GM19324 (cell line): ENCODE results near the gene LY9.

Source experiments
- ATAC-seq: cut with Tn5 transposase; IDR thresholded peaks from one replicate; pipeline ENCODE4 v1.9.1; 2021; ENCODE audit warnings: mild to moderate bottlenecking, moderate library complexity; ENCODE audit not compliant: unreplicated experiment, low FRiP score

Gene LY9

GRCh38 chr1:160800142-160800541, 4.2 kb downstream of the LY9 start:
- no peak for ATAC-seq

GRCh38 chr1:160800645-160801408, 4.9 kb downstream of the LY9 start:
- ATAC-seq = no peak

- ATAC-seq = no peak
These were observed 6.0 kb downstream of the LY9 start for GRCh38 chr1:160801836-160802580.

- ATAC-seq = no peak
These were observed 10.2 kb downstream of the LY9 start for GRCh38 chr1:160806109-160806665.

GRCh38 chr1:160806784-160807183, 10.8 kb downstream of the LY9 start:
- no peak for ATAC-seq

- ATAC-seq = no peak
These were observed 11.3 kb downstream of the LY9 start for GRCh38 chr1:160807247-160807646.

- ATAC-seq = no peak
These were observed 11.8 kb downstream of the LY9 start for GRCh38 chr1:160807738-160808137.

- no peak for ATAC-seq
These were observed 12.3 kb downstream of the LY9 start for GRCh38 chr1:160808289-160808688.

- no peak for ATAC-seq
These were observed 14.5 kb downstream of the LY9 start for GRCh38 chr1:160810486-160810885.

- ATAC-seq = no peak
These were observed 15.2 kb downstream of the LY9 start for GRCh38 chr1:160811147-160811546.

GRCh38 chr1:160813215-160813614, 17.2 kb downstream of the LY9 start:
- no peak for ATAC-seq

GRCh38 chr1:160814316-160814715, 18.3 kb downstream of the LY9 start:
- no peak for ATAC-seq

GRCh38 chr1:160814856-160815255, 18.9 kb downstream of the LY9 start:
- ATAC-seq = no peak

- ATAC-seq = no peak
These were observed 22.4 kb downstream of the LY9 start for GRCh38 chr1:160818207-160818937.

GRCh38 chr1:160819186-160819585, 23.2 kb downstream of the LY9 start:
- ATAC-seq = no peak

- no peak for ATAC-seq
These were observed 25.7 kb downstream of the LY9 start for GRCh38 chr1:160821627-160822026.

GRCh38 chr1:160823296-160823695, 27.3 kb downstream of the LY9 start:
- ATAC-seq = no peak

- no peak for ATAC-seq
These were observed 30.6 kb downstream of the LY9 start for GRCh38 chr1:160826546-160826945.

GRCh38 chr1:160827418-160827817, 31.4 kb downstream of the LY9 start:
- no peak for ATAC-seq

- ATAC-seq = no peak
These were observed 33.8 kb downstream of the LY9 start for GRCh38 chr1:160829766-160830165.
